GM19035 (cell line): ENCODE measurements around the gene NTRK3.

ENCODE experiments used
- ATAC-seq: cut with Tn5 transposase; IDR thresholded peaks from one replicate; pipeline ENCODE4 v1.9.1; 2021; ENCODE audit not compliant: unreplicated experiment

The NTRK3 gene

GRCh38 chr15:88187195-88187594 is 69.3 kb downstream of the NTRK3 start:
- ATAC-seq = no peak

GRCh38 chr15:88185584-88185983 is 71.0 kb downstream of the NTRK3 start:
- no peak for ATAC-seq

- ATAC-seq = no peak
These were observed 74.9 kb downstream of the NTRK3 start for GRCh38 chr15:88181613-88182012.

- ATAC-seq = peak; percentile 81
These were observed 77.0 kb downstream of the NTRK3 start for GRCh38 chr15:88179562-88179961.

GRCh38 chr15:88178631-88179030 is 77.9 kb downstream of the NTRK3 start:
- ATAC-seq = no peak

- ATAC-seq = no peak
These were observed 79.1 kb downstream of the NTRK3 start for GRCh38 chr15:88177451-88177850.

GRCh38 chr15:88174571-88174970 is 82.0 kb downstream of the NTRK3 start:
- ATAC-seq = no peak

- ATAC-seq = no peak
These were observed 90.2 kb downstream of the NTRK3 start for GRCh38 chr15:88166082-88166993.

GRCh38 chr15:88161636-88162035 is 94.9 kb downstream of the NTRK3 start:
- ATAC-seq = no peak

GRCh38 chr15:88155310-88155709 is 101.2 kb downstream of the NTRK3 start:
- ATAC-seq = no peak

GRCh38 chr15:88152672-88153071 is 103.9 kb downstream of the NTRK3 start:
- no peak for ATAC-seq

- ATAC-seq = no peak
These were observed 108.8 kb downstream of the NTRK3 start for GRCh38 chr15:88147760-88148159.

GRCh38 chr15:88144921-88145653 is 111.5 kb downstream of the NTRK3 start:
- no peak for ATAC-seq

- ATAC-seq = no peak
These were observed 114.4 kb downstream of the NTRK3 start for GRCh38 chr15:88142121-88142520.

GRCh38 chr15:88141269-88141889 is 115.2 kb downstream of the NTRK3 start:
- no peak for ATAC-seq

- no peak for ATAC-seq
These were observed 116.1 kb downstream of the NTRK3 start for GRCh38 chr15:88140398-88140797.

- no peak for ATAC-seq
These were observed 116.6 kb downstream of the NTRK3 start for GRCh38 chr15:88139936-88140335.

GRCh38 chr15:88133795-88134194 is 122.7 kb downstream of the NTRK3 start:
- no peak for ATAC-seq

- ATAC-seq = no peak
These were observed 124.0 kb downstream of the NTRK3 start for GRCh38 chr15:88132499-88132898.

- ATAC-seq = no peak
These were observed 124.6 kb downstream of the NTRK3 start for GRCh38 chr15:88131937-88132336.

GRCh38 chr15:88127432-88127790 is 129.1 kb downstream of the NTRK3 start:
- no peak for ATAC-seq
